ENCODE results near the gene ZBED4. TPM values are rescaled to one million over a fixed set of nuclear protein-coding genes. Genes with fewer than 3 reads are reported as not detected.

The ZBED4 gene
- total and polyA plus RNA-seq, 2 experiments from 2014 or later: 8.5 to 31.9 TPM

- TF ChIP-seq ZNF462 (CRISPR knock-in tag; IDR thresholded peaks at IDR 0.05) (no peak), ZNF331 (CRISPR knock-in tag; IDR thresholded peaks at IDR 0.05; ENCODE audit: low read depth) (no peak)
These were observed 28.7 kb upstream of the ZBED4 start (continued) for GRCh38 chr22:49824936-49825335.

- Histone ChIP-seq H3K36me3 (ENCODE audit: insufficient read depth) (peaks cover 12% of the 10 kb centered on the region), H3K9me2 (ENCODE audit: insufficient read depth) (no peaks in the 10 kb centered on the region), H3K27ac (ENCODE audit: low read depth) (no peak overlapping the region), H3K4me3 (peak overlapping the region; percentile 91), H2AFZ (no peak overlapping the region), H3K4me2 (peak overlapping the region; percentile 92), H4K20me1 (replicated peaks; ENCODE audit: insufficient read depth) (peaks cover 52% of the 10 kb centered on the region), H3K4me1 (ENCODE audit: insufficient read depth) (peaks cover 8% of the 10 kb centered on the region; the same call in 1 of the 2 replicates), H3K27me3 (ENCODE audit: insufficient read depth) (0 out of 2 replicates have a peak, but pooled peaks cover 4% of the 10 kb centered on the region), H3F3A (replicated peaks; ENCODE audit: low read depth) (no peaks in the 10 kb centered on the region), H3K79me2 (replicated peaks; ENCODE audit: insufficient read depth) (peaks cover 65% of the 10 kb centered on the region)
- H3K27ac Mint-ChIP-seq: no peak overlapping the region
- DNase-seq (ENCODE audit: low spot score) (no peak), ATAC-seq (no peak)
- peaks cover 21% of the 10 kb centered on the region for H3K9me3 Mint-ChIP-seq
- peaks cover 19% of the 10 kb centered on the region for H3K27me3 Mint-ChIP-seq (ENCODE audit: insufficient read depth, low read depth, poor library complexity)
- peak overlapping the region; percentile 82 for H3K4me3 Mint-ChIP-seq
- H3K36me3 Mint-ChIP-seq (ENCODE audit: low read depth): peaks cover 66% of the 10 kb centered on the region
- TF ChIP-seq STAT1 (IDR thresholded peaks at IDR 0.05; ENCODE audit: unreplicated experiment) (no peak), CREB1 (CRISPR knock-in tag; IDR thresholded peaks at IDR 0.05; ENCODE audit: low read depth) (no peak), POLR2AphosphoS5 (IDR thresholded peaks at IDR 0.05; ENCODE audit: low read depth) (no peak), ZNF114 (CRISPR knock-in tag; IDR thresholded peaks at IDR 0.05) (no peak), JUNB (IDR thresholded peaks at IDR 0.05; ENCODE audit: unreplicated experiment) (no peak), EZH2phosphoT487 (IDR thresholded peaks at IDR 0.05; ENCODE audit: unreplicated experiment) (no peak), REST (IDR thresholded peaks at IDR 0.05; ENCODE audit: unreplicated experiment) (no peak)
- TF ChIP-seq, protein P1, sequence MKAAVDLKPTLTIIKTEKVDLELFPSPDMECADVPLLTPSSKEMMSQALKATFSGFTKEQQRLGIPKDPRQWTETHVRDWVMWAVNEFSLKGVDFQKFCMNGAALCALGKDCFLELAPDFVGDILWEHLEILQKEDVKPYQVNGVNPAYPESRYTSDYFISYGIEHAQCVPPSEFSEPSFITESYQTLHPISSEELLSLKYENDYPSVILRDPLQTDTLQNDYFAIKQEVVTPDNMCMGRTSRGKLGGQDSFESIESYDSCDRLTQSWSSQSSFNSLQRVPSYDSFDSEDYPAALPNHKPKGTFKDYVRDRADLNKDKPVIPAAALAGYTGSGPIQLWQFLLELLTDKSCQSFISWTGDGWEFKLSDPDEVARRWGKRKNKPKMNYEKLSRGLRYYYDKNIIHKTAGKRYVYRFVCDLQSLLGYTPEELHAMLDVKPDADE (IDR thresholded peaks at IDR 0.05): no peak
- H3K4me1 Mint-ChIP-seq: peaks cover 29% of the 10 kb centered on the region
These were observed 28.2 kb upstream of the ZBED4 start for GRCh38 chr22:49825436-49825835.
